ENCODE results near the gene RASIP1. TPM values are rescaled to one million over a fixed set of nuclear protein-coding genes. Genes with fewer than 3 reads are reported as not detected.

The RASIP1 gene
- total and polyA plus RNA-seq, 2 of the 8 experiments (the other 6 are each of a cell fraction or from before 2014, with no cell fraction given): 9.3 to 11.4 TPM

GRCh38 chr19:48741129-48741999, 954 bp upstream of the RASIP1 start:
- Histone ChIP-seq H2BK12ac (ENCODE audit: low read depth, low read length) (peak overlapping the region; percentile 17; the same call in 1 of the 2 replicates), H3K4me2 (ENCODE audit: insufficient read depth in 1 of 2, low read depth in 2 of 2, low read length in 2 of 2) (peak overlapping the region; percentile 66 to 75), H4K20me1 (replicated peaks in 1 of 2; ENCODE audit: control insufficient read depth in 1 of 2, insufficient read depth in 2 of 2, low read length in 2 of 2) (no peaks in the 10 kb centered on the region), H3K79me1 (ENCODE audit: low read depth, low read length) (no peaks in the 10 kb centered on the region), H2BK20ac (ENCODE audit: low read length) (no peak overlapping the region), H3K9ac (replicated peaks in 1 of 4; ENCODE audit: extremely low read depth in 1 of 4, low read depth in 3 of 4, low read length in 3 of 4) (no peak overlapping the region; a peak in 1 of 7 replicates), H3K36me3 (ENCODE audit: control insufficient read depth in 2 of 4, insufficient read depth in 4 of 4, low read length in 3 of 4) (no peaks in the 10 kb centered on the region), H3K18ac (ENCODE audit: extremely low read depth, low read length) (0 out of 2 replicates have a peak overlapping the region, but pooled peaks have one; percentile 7), H3K56ac (replicated peaks; ENCODE audit: insufficient read length, low read depth, low read length) (no peak overlapping the region), H4K5ac (ENCODE audit: insufficient read length, low read depth, low read length) (peak overlapping the region; percentile 33), H4K91ac (replicated peaks; ENCODE audit: insufficient read length, low read length) (no peak overlapping the region), H4K8ac (ENCODE audit: extremely low read depth, insufficient read depth, low read length) (no peak overlapping the region), H3K23ac (ENCODE audit: insufficient read length) (no peak overlapping the region), H3K14ac (ENCODE audit: insufficient read length) (no peak overlapping the region), H2BK120ac (replicated peaks; ENCODE audit: low read depth, low read length) (no peak overlapping the region), H3K4me3 (ENCODE audit: extremely low read depth in 1 of 4, insufficient read depth in 2 of 4, low read depth in 3 of 4, low read length in 4 of 4) (peak overlapping the region in 3 of 4 experiments; percentile 9 to 75 (median 16); a peak in 4 of 8 replicates), H2AFZ (ENCODE audit: low read length) (no peak overlapping the region), H3K4me1 (replicated peaks in 1 of 4; ENCODE audit: control insufficient read depth in 3 of 4, insufficient read depth in 4 of 4, low read length in 3 of 4) (peaks cover 8 to 27% (median 23%) of the 10 kb centered on the region in 4 experiments), H3K4ac (replicated peaks; ENCODE audit: insufficient read length, low read depth, low read length) (no peak overlapping the region), H3K27ac (ENCODE audit: low read depth, low read length) (no peak overlapping the region), H3K79me2 (ENCODE audit: control insufficient read depth in 1 of 2, insufficient read depth in 2 of 2, low read length in 2 of 2) (no peaks in the 10 kb centered on the region), H2BK15ac (ENCODE audit: low read length) (peak overlapping the region; percentile 77; the same call in 1 of the 2 replicates), H2AK5ac (ENCODE audit: low read depth, low read length) (no peak overlapping the region), H3K9me3 (ENCODE audit: insufficient read depth in 2 of 2, low read depth in 1 of 2, low read length in 1 of 2) (no peaks in the 10 kb centered on the region), H3K27me3 (replicated peaks in 1 of 4; ENCODE audit: control insufficient read depth in 3 of 4, extremely low read depth in 1 of 4, insufficient read depth in 3 of 4, low read length in 3 of 4) (peaks cover 3 to 19% (median 12%) of the 10 kb centered on the region in 4 experiments; a peak in 6 of 7 replicates), H3K23me2 (ENCODE audit: low read depth, low read length) (peaks cover 11% of the 10 kb centered on the region; the same call in 1 of the 2 replicates), H2BK5ac (ENCODE audit: low read depth, low read length) (peak overlapping the region; percentile 54; the same call in 1 of the 2 replicates)
- DNase-seq (ENCODE audit: low read depth in 1 of 2, low spot score in 2 of 2) (peak in 1 of 2 experiments; percentile 97), FAIRE-seq (no peak)
- ChIA-PET POLR2A (ENCODE audit: partially characterized antibody) (interaction anchor here (0.7 to 2.5 kb wide), 12 partner anchors 10 to 131 kb away, joined by 3 to 21 read pairs (median 5); partner anchors contain the start of genes CA11, FUT1, FUT2 and PPP1R15A), CTCF (ENCODE audit: partially characterized antibody) (interaction anchor here (0.8 to 1.6 kb wide), 4 partner anchors 8 to 95 kb away, joined by 3 read pairs; partner anchors contain the start of gene CA11)
- 40% methylated on average over 35 of the region's 35 CpGs; no CpG with 5 or more reads in 1 of the 2 experiments for WGBS, 2 experiments (ENCODE audit: extremely low coverage in 1 of 2, insufficient coverage in 1 of 2, insufficient read length in 1 of 2, insufficient replicate concordance in 2 of 2, low coverage in 1 of 2, low lambda C conversion rate in 2 of 2, missing lambda C conversion rate in 1 of 2)
- peak; percentile 10; the same call in 1 of the 2 replicates for TF ChIP-seq MAX (IDR thresholded peaks at IDR 0.05)
- TF ChIP-seq SP1 (IDR thresholded peaks at IDR 0.05; ENCODE audit: low read depth, low read length): 0 out of 2 replicates have a peak, but pooled peaks have one; percentile 42
- peak in 1 of 3 experiments; percentile 6; a peak in 1 of 4 replicates for TF ChIP-seq CTCF (IDR thresholded peaks at IDR 0.05; ENCODE audit: control extremely low read depth in 1 of 3, insufficient read depth in 1 of 3, low read depth in 1 of 3, low read length in 3 of 3)
- TF ChIP-seq ZNF274 (IDR thresholded peaks at IDR 0.05; ENCODE audit: borderline replicate concordance, extremely low read depth, low read length): no peak
- TF ChIP-seq CBX8 (IDR thresholded peaks at IDR 0.05; ENCODE audit: borderline replicate concordance, low read depth, low read length): no peak
- no peak for TF ChIP-seq BRCA1 (IDR thresholded peaks at IDR 0.05; ENCODE audit: low read depth, low read length)
- TF ChIP-seq HDAC2 (IDR thresholded peaks at IDR 0.05; ENCODE audit: borderline replicate concordance in 1 of 2, low read depth in 2 of 2, low read length in 2 of 2): no peak

Measured in H1 (cell line).